Endothelial cell of umbilical vein (primary cell): ENCODE measurements around the gene TM4SF18. TPM values are rescaled to one million over a fixed set of nuclear protein-coding genes. Genes with fewer than 3 reads are reported as not detected.

Source experiments
- BruUV-seq: library from RNA; stranded (reverse); fragments of 400-500 nt; replicated peaks from 2 replicates; lab custom pipeline; 2021; lab: Mats Ljungman, UMichigan
- CTCF ChIA-PET: fragments of 300-600, 350-600 bp; sonication (Branson Sonifier 250); formaldehyde crosslinking; loops from one replicate; lab custom pipeline; 2021; ENCODE audit warnings: antibody characterized with exemption, inconsistent platforms; lab: Charles Lee
- POLR2A ChIA-PET: fragments of 300-600, 350-600 bp; sonication (Branson Sonifier 250); formaldehyde crosslinking; loops from one replicate; lab custom pipeline; 2021; ENCODE audit warnings: antibody characterized with exemption, inconsistent platforms; lab: Charles Lee
- DNase-seq: peaks from one replicate; pipeline ENCODE4 v3.0.0-alpha.2; 2011; ENCODE audit warnings: low read depth, low spot score
- FAIRE-seq: peaks from 2 replicates; lab custom pipeline; 2011; peaks lifted over from hg19 to GRCh38; lab: Jason Lieb, UNC
- H2AFZ ChIP-seq: 2 replicates; pipeline ENCODE4 v1.6.0; 2012; ENCODE audit warnings: low read depth, low read length, control low read depth, inconsistent platforms
- H3K27ac ChIP-seq: 2 replicates; pipeline ENCODE4 v1.5.1; 2011; ENCODE audit warnings: low read depth, mild to moderate bottlenecking, control low read depth, low read length, moderate library complexity; ENCODE audit not compliant: insufficient read depth
- H3K27me3 ChIP-seq, 2 experiments: 2 replicates each; pipeline versions ENCODE4 v1.6.0 to v1.6.1; 2011; ENCODE audit warnings: low read length in 2 of 2, mixed read lengths in 1 of 2; ENCODE audit not compliant: control insufficient read depth in 2 of 2, insufficient read depth in 2 of 2
- H3K36me3 ChIP-seq, 2 experiments: 2 replicates in 1 of 2; 3 replicates in 1 of 2; pipeline ENCODE4 v1.5.1; 2011; ENCODE audit warnings: low read length in 2 of 2, mild to moderate bottlenecking in 1 of 2, moderate library complexity in 1 of 2; ENCODE audit not compliant: control insufficient read depth in 2 of 2, insufficient read depth in 2 of 2; ENCODE audit errors: extremely low read depth in 1 of 2
- H3K4me1 ChIP-seq: 3 replicates; pipeline ENCODE4 v1.5.1; 2011; ENCODE audit warnings: mild to moderate bottlenecking, low read length; ENCODE audit not compliant: control insufficient read depth, insufficient read depth; ENCODE audit errors: extremely low read depth
- H3K4me2 ChIP-seq: 2 replicates; pipeline ENCODE4 v1.6.1; 2011; ENCODE audit warnings: low read length, control low read depth, mixed read lengths; ENCODE audit not compliant: insufficient read depth
- H3K4me3 ChIP-seq, 3 experiments: fragments of 200-600 bp in 1 of 3; sonication (generic), shearing (Covaris generic) in 1 of 3; replicated peaks in 1 of 3; 2 replicates each; pipeline ENCODE4 v1.5.1; 2011 to 2016; ENCODE audit warnings: control low read depth in 3 of 3, low read length in 3 of 3, mild to moderate bottlenecking in 2 of 3, inconsistent platforms in 1 of 3, low read depth in 1 of 3, moderate library complexity in 1 of 3; ENCODE audit not compliant: insufficient read depth in 1 of 3
- H3K79me2 ChIP-seq: 2 replicates; pipeline ENCODE4 v1.6.0; 2012; ENCODE audit warnings: low read length, inconsistent platforms; ENCODE audit not compliant: control insufficient read depth, insufficient read depth
- H3K9ac ChIP-seq: replicated peaks from 2 replicates; pipeline ENCODE3; 2011; ENCODE audit warnings: low read length, control low read depth; ENCODE audit not compliant: insufficient read depth; ENCODE audit errors: extremely low read depth
- H3K9me1 ChIP-seq: replicated peaks from 3 replicates; pipeline ENCODE4 v1.6.0; 2011; ENCODE audit warnings: mild to moderate bottlenecking, low read length; ENCODE audit not compliant: control insufficient read depth, insufficient read depth; ENCODE audit errors: extremely low read depth
- H3K9me3 ChIP-seq: replicated peaks from 2 replicates; pipeline ENCODE4 v1.5.1; 2012; ENCODE audit warnings: low read length, inconsistent platforms; ENCODE audit not compliant: control insufficient read depth, insufficient read depth
- H4K20me1 ChIP-seq: replicated peaks from 2 replicates; pipeline ENCODE3; 2011; ENCODE audit warnings: mild to moderate bottlenecking, low read length; ENCODE audit not compliant: control insufficient read depth, insufficient read depth; ENCODE audit errors: extremely low read depth
- EZH2 ChIP-seq: IDR thresholded peaks from 2 replicates; pipeline ENCODE4 v1.6.1; 2012; ENCODE audit warnings: borderline replicate concordance, low read depth, mild to moderate bottlenecking, moderate library complexity, low read length, inconsistent platforms; ENCODE audit not compliant: severe bottlenecking
- FOS ChIP-seq: IDR thresholded peaks from 2 replicates; pipeline ENCODE4 v1.6.1; 2011; ENCODE audit warnings: mild to moderate bottlenecking, low read length, moderate library complexity, borderline replicate concordance; ENCODE audit not compliant: insufficient read depth
- GATA2 ChIP-seq: IDR thresholded peaks from 2 replicates; pipeline ENCODE4 v1.7.0; 2011; ENCODE audit warnings: low read depth, mild to moderate bottlenecking, moderate library complexity, mixed read lengths, low read length; ENCODE audit not compliant: insufficient read length, insufficient read depth
- JUN ChIP-seq: IDR thresholded peaks from 2 replicates; pipeline ENCODE4 v1.6.1; 2011; ENCODE audit warnings: borderline replicate concordance, low read depth; ENCODE audit not compliant: insufficient read length, insufficient read depth
- MYC ChIP-seq: IDR thresholded peaks from one replicate; pipeline ENCODE4 v1.6.1; 2011; ENCODE audit warnings: mild to moderate bottlenecking, low read depth, low read length
- POLR2A ChIP-seq: IDR thresholded peaks from 2 replicates; pipeline ENCODE4 v1.6.1; 2012; ENCODE audit warnings: low read depth, mild to moderate bottlenecking, control low read depth, low read length
- POLR2AphosphoS5 ChIP-seq: IDR thresholded peaks from 2 replicates; pipeline ENCODE4 v1.6.1; 2012; ENCODE audit warnings: low read depth, mild to moderate bottlenecking, control low read depth, low read length, moderate library complexity; ENCODE audit not compliant: insufficient read depth
- dilution Hi-C: fragments of 300-500 bp; cut with MboI; formaldehyde crosslinking; loops from one replicate; pipeline ENCODE4 v1.15.0; 2019; ENCODE audit warnings: low sequenced_read_pairs; ENCODE audit not compliant: extremely low pct_ligation_motif_present
- intact Hi-C: fragments of 100-400 bp; cut with micrococcal nuclease; formaldehyde crosslinking; loops from one replicate; pipeline ENCODE4 v1.10.0; 2022
- polyA plus RNA-seq, 4 experiments: library from polyadenylated mRNA; depleted of rRNA in 3 of 4; stranded (reverse) in 3 of 4; unstranded in 1 of 4; fragments of >200 nt; gene quantifications; 2 replicates each; pipeline versions ENCODE4 v1.2.1 to v1.2.3, GENCODE V29; 2011 to 2012; ENCODE audit warnings: missing spikeins in 1 of 4
- total RNA-seq: library from RNA; stranded (reverse); gene quantifications from 2 replicates; pipeline ENCODE4 v1.2.3, GENCODE V29; 2021
- TF ChIP-seq, protein P1 (sequence below), 2 donors: IDR thresholded peaks; 1 replicate in 1 of 2; 2 replicates in 1 of 2; pipeline ENCODE4 v1.5.1; 2011; ENCODE audit warnings: low read length in 2 of 2, mild to moderate bottlenecking in 2 of 2, moderate library complexity in 2 of 2, control low read depth in 1 of 2, inconsistent platforms in 1 of 2, low read depth in 1 of 2; ENCODE audit not compliant: insufficient read depth in 1 of 2; ENCODE audit errors: extremely low read depth in 1 of 2
- TF ChIP-seq, protein P2 (sequence below): IDR thresholded peaks from 2 replicates; pipeline ENCODE4 v1.6.1; 2011; ENCODE audit not compliant: insufficient read depth, insufficient read length

TM4SF18 gene
- total and polyA plus RNA-seq, 2 donors (not counting 3 experiments of a cell fraction or from before 2014, with no cell fraction given), result 158 to 163 TPM

DNA sequence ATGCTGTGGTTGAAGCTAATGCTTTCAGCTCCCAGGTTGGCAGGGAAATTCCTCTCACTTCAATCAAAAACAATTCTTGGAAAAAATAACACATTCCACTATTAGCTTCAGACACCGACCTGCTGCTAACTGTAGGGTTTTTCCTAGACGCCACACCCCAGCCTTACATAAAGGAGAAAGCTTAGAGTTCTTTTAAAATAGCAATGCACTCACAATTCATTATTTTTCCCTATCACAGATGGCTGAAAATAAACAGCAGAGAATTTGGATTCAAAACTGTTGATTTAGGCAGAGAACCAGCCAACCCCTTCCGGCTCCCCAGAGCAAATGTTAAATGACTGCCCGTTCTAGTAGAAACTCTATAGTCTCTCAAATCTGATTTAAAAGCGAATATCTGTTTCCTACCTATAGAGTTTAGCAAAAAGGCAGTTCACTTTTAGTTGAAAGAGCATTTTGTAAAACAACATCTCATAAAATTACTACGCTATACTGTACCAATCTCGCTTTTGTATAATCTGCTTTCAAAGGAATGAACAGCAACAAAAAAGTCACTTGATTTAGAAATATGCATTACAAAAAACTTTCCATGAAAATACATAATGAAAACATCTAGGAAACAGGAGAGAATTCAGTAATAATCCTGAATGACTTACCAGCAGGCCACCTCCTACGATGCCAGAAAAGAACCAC lies 43.4 kb upstream of the TM4SF18 start:
- H3K4me1 ChIP-seq, result peaks cover 52% of the 10 kb centered on the region
- peak overlapping the region; percentile 94 for H3K4me2 ChIP-seq
- no peak for TF ChIP-seq MYC
- TF ChIP-seq, protein P1, sequence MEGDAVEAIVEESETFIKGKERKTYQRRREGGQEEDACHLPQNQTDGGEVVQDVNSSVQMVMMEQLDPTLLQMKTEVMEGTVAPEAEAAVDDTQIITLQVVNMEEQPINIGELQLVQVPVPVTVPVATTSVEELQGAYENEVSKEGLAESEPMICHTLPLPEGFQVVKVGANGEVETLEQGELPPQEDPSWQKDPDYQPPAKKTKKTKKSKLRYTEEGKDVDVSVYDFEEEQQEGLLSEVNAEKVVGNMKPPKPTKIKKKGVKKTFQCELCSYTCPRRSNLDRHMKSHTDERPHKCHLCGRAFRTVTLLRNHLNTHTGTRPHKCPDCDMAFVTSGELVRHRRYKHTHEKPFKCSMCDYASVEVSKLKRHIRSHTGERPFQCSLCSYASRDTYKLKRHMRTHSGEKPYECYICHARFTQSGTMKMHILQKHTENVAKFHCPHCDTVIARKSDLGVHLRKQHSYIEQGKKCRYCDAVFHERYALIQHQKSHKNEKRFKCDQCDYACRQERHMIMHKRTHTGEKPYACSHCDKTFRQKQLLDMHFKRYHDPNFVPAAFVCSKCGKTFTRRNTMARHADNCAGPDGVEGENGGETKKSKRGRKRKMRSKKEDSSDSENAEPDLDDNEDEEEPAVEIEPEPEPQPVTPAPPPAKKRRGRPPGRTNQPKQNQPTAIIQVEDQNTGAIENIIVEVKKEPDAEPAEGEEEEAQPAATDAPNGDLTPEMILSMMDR (IDR thresholded peaks at IDR 0.05; ENCODE audit: extremely low read depth in 1 of 2, insufficient read depth in 1 of 2, low read depth in 1 of 2, low read length in 2 of 2), result no peak
- no peak for TF ChIP-seq JUN
- no peak for TF ChIP-seq POLR2AphosphoS5
- TF ChIP-seq, protein P2, sequence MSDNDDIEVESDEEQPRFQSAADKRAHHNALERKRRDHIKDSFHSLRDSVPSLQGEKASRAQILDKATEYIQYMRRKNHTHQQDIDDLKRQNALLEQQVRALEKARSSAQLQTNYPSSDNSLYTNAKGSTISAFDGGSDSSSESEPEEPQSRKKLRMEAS, result no peak
- no peak for TF ChIP-seq GATA2
- TF ChIP-seq EZH2, result no peak
- TF ChIP-seq POLR2A, result no peak
- TF ChIP-seq FOS, result no peak
- H3K79me2 ChIP-seq, result peaks cover 50% of the 10 kb centered on the region
- no peaks in the 10 kb centered on the region for H3K27me3 ChIP-seq
- peak overlapping the region; percentile 81 to 98 (median 93) for H3K4me3 ChIP-seq
- intact Hi-C loops (loop anchor here (1.0 to 10.0 kb wide), 8 partner anchors 10 to 422 kb away; partner anchors contain the start of genes HPS3 and TM4SF18), dilution Hi-C loops (no loop called here)
- FAIRE-seq (no peak), DNase-seq (peak; percentile 78)
- no peaks in the 10 kb centered on the region for H3K9me1 ChIP-seq
- H2AFZ ChIP-seq, result no peak overlapping the region
- POLR2A ChIA-PET, result interaction anchor here (0.9 to 6.6 kb wide), 15 partner anchors 8 to 199 kb away, joined by 3 to 41 read pairs (median 5); partner anchors contain the start of gene TM4SF18
- no peaks in the 10 kb centered on the region for H4K20me1 ChIP-seq
- no peaks in the 10 kb centered on the region for H3K9me3 ChIP-seq
- H3K9ac ChIP-seq, result peak overlapping the region; percentile 97
- peak overlapping the region; percentile 90 for H3K27ac ChIP-seq
- TSS peak; percentile 53 for BruUV-seq
- H3K36me3 ChIP-seq, result peaks cover 8 to 20% of the 10 kb centered on the region in 2 experiments
- CTCF ChIA-PET, result interaction anchor here (0.7 to 9.7 kb wide), 10 partner anchors 11 to 421 kb away, joined by 3 to 125 read pairs (median 6); no protein-coding TSS in a partner anchor
